HG03060 (cell line): ENCODE results near the gene CTDSPL.

Experiments used
- ATAC-seq: cut with Tn5 transposase; IDR thresholded peaks from one replicate; pipeline ENCODE4 v1.9.1; 2021; ENCODE audit warnings: low read depth, moderate number of reproducible peaks; ENCODE audit not compliant: unreplicated experiment

The CTDSPL gene

GRCh38 chr3:37995652-37996641 lies 134.3 kb downstream of the CTDSPL start:
- no peak for ATAC-seq

DNA sequence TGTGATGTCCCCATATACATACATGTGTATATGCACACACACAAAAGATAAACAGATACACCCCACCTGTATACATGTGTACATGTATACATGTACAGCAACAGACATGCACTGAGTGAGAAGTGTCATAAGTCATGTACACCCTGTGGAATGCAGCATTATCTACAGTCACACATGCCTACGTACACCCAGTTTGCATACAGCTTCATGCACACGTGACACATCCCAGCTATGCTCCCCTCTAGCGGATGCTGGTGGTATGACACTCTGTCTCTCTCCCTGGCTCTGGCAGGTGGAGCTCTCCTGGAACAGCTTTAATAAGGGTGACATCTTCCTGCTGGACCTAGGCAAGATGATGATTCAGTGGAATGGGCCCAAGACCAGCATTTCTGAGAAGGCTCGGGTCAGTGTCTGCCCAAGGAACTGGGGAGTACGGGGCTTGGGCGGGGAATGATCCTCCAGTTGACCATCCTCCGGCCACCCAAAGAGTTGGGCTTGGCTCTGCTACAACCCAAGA lies 135.2 kb downstream of the CTDSPL start:
- ATAC-seq: peak; percentile 69

GRCh38 chr3:37997342-37997741 lies 135.7 kb downstream of the CTDSPL start:
- no peak for ATAC-seq

DNA sequence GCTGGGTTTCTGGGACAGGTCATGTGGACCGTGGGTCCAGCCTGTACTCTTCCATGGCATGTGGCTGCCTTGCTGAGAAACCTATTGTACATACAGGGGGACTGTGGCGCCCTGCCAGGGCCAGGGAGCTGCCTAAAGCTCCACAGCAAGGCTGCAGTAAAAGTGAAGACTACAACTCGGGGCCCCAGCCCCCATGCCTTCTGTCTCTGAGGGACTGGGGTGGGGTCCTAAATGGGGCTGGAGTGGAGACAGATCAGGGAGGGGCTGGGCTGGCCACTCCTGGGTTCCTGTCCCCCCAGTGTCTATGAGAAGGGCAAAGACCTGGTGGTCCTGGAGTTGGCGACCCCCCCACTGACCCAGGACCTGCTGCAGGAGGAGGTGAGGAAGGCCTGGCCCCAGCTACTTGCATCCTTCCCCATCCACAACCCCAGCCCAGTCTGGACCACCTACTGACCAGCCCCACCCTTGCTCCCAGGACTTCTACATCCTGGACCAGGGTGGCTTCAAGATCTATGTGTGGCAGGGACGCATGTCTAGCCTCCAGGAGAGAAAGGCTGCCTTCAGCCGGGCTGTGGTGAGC lies 136.2 kb downstream of the CTDSPL start:
- no peak for ATAC-seq

DNA sequence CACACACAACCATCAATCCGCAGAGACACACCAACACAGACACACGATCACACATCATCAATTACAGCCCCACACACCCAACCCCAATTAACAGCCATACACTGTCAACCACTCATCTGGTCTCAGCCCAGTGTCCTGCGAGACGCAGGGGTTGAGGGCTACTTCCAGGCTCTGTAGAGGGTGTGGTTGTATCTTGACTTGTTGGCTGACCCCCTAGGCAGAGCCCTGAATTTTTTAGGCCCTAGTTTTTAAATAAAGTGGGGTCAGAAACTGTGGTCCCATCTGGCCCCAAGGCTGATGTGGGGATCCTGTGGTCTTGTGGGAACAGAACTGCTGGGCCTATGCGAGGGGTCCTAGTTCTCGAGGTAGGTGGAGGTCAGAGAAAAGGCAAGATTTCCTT lies 138.2 kb downstream of the CTDSPL start:
- ATAC-seq: no peak

DNA sequence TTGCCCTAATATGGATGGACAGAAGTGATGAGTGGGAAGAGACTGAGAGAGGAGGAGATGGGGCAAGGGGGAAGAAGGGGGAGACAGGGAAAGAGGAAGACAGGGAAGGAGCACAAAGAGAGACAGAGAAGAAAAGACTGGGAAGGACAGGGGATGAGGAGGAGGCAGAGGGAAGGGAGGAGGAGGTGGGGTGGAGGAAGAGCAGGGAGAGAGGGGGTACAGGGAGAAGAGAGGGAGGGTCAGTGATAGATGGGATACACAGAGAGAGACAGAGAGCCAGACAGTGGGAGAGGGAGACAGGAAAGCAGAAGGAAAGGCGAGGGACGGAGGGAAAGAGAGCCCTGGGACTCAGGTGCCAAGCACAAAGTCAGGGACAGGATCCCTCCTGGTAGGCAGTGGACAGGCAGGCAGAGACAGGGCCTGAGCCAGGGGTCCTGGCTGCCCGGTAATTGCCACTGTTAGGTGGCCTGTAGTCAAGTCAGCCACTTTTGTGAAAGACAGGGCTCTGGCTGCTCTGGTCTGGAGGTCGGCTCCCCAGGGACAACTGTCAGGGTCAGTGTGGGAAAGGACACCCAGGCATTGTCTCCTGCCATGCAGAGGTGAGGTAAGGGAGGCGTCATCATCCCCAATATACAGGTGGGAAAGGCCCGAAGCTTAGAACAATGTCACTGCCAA lies 138.7 kb downstream of the CTDSPL start:
- ATAC-seq: no peak

GRCh38 chr3:38000965-38001455 lies 139.3 kb downstream of the CTDSPL start:
- no peak for ATAC-seq

- ATAC-seq: no peak
Observed at GRCh38 chr3:38001456-38002081, 139.9 kb downstream of the CTDSPL start.

GRCh38 chr3:38002291-38002876 lies 140.7 kb downstream of the CTDSPL start:
- no peak for ATAC-seq

DNA sequence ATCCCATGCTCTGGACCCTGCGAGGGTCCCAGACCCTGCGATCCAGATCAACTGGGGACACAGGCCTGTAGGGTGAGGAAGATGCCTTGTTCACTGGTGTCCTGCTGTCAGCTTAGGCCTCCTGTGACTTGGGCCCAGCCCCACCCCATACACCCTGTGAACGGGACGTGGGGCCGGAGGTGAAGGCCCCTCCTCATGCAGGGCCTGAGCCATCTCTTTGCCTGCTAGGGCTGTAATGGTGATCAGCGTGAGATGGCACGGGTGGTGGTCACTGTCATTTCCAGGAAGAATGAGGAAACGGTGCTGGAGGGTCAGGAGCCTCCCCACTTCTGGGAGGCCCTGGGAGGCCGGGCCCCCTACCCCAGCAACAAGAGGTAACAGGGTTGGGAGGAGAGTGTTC lies 141.3 kb downstream of the CTDSPL start:
- no peak for ATAC-seq

DNA sequence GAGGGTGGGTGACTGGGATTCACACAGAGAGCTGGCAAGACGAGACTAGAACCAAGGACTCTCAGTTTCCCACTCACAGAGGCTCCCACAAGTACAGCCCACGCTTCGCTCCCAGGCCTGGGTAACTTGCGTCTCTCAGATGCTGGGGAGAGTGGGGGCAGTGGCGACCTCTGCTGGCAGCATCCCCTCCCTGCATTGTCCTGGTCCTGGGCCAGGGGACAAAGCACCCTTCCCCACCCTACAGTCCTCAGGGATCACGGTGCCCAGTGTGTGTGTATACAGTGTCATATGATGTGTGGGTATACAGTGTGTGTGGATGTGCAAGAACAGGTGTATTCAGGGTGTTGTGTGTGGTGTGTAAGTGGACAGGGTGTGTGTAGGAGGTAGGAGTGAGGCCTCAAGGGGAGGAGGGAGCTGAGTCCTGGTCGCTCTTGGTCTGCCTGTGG lies 141.7 kb downstream of the CTDSPL start:
- ATAC-seq: no peak

DNA sequence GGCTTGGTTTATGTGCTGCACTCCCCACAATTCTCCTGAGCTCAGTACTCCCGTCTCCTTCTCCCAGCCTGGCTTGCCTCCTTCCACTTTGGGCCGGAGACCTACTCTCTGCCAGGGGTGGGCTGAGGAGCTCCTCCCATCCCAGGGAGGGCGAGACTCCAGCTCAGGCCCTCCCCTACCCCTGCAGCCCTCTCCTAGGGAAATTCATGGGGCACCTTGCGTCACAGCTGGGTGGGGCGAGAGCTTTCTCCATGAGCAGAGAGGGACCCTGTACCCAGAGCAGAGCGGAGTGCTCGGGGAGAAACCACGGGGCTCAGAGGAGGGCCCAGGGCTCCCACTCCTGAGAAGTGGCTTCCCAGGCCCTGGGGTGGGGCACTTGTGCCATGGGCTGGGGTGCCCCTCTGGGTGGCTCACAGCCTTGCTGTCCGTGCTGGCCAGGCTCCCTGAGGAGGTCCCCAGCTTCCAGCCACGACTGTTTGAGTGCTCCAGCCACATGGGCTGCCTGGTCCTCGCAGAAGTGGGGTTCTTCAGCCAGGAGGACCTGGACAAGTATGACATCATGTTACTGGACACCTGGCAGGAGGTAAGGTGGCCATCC lies 142.2 kb downstream of the CTDSPL start:
- no peak for ATAC-seq

DNA sequence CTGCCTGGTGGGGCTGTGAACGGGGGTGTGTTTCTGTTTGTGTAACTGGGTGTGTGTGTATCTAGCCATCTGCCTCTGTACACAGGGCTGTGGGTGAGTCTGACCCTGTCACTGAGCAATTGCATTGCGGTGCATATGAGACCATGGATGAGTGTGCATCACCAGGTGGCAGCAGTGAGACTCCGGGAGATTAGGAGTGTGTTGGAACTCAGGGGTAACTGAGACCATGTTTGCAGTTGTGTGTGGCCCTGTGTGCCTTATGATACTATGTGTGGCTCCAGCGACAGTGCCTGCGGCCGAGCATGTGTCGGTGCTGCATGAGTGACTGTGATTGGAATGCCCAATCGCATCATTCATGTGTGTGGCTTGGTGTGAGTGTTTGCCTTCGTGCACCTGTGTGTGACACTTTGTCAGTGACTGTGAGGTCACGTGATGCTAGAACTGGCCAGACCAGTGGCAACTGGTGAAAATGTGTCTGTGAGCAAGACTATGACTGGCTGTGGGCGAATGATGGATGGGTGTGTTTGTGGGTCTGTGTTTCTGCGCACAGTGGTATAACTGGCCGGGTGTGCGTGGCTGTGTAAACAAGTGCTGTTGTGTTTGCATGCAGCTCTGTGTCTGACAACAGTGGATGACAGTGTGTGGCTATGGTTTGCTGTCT lies 142.9 kb downstream of the CTDSPL start:
- ATAC-seq: no peak

GRCh38 chr3:38005076-38006020 lies 143.7 kb downstream of the CTDSPL start:
- ATAC-seq: no peak

- ATAC-seq: no peak
Observed at GRCh38 chr3:38006031-38006430, 144.4 kb downstream of the CTDSPL start.

GRCh38 chr3:38006445-38006995 lies 144.8 kb downstream of the CTDSPL start:
- ATAC-seq: no peak

GRCh38 chr3:38007754-38008090 lies 146.0 kb downstream of the CTDSPL start:
- ATAC-seq: no peak

GRCh38 chr3:38008191-38008701 lies 146.6 kb downstream of the CTDSPL start:
- no peak for ATAC-seq
